ENCODE measurements around the gene NCEH1.

DNA sequence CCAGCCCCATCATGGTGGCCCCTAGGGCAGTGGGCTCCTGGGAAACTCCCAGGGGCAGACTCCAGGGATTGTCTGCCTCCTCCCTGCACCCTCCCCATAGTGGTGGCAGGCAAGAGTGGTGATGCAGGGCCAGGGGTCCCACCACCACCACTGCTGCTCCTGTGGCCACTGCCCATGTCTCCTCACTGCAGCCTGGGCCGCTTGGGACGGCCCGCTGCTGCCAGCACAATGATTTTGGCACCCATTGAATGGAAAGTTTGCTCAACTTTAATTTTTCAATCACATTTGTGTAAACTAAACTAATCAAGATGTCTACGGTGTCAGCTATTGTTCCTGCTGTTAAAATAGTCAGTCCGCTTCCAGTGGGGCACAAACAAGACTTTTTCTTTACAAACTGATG lies 95.6 kb downstream of the NCEH1 start:
- TF ChIP-seq, protein P1, sequence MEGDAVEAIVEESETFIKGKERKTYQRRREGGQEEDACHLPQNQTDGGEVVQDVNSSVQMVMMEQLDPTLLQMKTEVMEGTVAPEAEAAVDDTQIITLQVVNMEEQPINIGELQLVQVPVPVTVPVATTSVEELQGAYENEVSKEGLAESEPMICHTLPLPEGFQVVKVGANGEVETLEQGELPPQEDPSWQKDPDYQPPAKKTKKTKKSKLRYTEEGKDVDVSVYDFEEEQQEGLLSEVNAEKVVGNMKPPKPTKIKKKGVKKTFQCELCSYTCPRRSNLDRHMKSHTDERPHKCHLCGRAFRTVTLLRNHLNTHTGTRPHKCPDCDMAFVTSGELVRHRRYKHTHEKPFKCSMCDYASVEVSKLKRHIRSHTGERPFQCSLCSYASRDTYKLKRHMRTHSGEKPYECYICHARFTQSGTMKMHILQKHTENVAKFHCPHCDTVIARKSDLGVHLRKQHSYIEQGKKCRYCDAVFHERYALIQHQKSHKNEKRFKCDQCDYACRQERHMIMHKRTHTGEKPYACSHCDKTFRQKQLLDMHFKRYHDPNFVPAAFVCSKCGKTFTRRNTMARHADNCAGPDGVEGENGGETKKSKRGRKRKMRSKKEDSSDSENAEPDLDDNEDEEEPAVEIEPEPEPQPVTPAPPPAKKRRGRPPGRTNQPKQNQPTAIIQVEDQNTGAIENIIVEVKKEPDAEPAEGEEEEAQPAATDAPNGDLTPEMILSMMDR (conservative IDR thresholded peaks at IDR 0.05): no peak
- TF ChIP-seq EZH2 (IDR thresholded peaks at IDR 0.05; ENCODE audit: low read depth): no peak
